Measurements from ENCODE around the gene MSANTD3.
A peak's percentile ranks its signal among the peaks of the same experiment; 100 is the strongest.
"Not testable (repeated sequence)": the region's sequence is repeated elsewhere in the genome, so short reads cannot be mapped to it uniquely, and the experiment has no call there.

Gene MSANTD3, protein sequence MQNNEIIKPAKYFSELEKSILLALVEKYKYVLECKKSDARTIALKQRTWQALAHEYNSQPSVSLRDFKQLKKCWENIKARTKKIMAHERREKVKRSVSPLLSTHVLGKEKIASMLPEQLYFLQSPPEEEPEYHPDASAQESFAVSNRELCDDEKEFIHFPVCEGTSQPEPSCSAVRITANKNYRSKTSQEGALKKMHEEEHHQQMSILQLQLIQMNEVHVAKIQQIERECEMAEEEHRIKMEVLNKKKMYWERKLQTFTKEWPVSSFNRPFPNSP

DNA sequence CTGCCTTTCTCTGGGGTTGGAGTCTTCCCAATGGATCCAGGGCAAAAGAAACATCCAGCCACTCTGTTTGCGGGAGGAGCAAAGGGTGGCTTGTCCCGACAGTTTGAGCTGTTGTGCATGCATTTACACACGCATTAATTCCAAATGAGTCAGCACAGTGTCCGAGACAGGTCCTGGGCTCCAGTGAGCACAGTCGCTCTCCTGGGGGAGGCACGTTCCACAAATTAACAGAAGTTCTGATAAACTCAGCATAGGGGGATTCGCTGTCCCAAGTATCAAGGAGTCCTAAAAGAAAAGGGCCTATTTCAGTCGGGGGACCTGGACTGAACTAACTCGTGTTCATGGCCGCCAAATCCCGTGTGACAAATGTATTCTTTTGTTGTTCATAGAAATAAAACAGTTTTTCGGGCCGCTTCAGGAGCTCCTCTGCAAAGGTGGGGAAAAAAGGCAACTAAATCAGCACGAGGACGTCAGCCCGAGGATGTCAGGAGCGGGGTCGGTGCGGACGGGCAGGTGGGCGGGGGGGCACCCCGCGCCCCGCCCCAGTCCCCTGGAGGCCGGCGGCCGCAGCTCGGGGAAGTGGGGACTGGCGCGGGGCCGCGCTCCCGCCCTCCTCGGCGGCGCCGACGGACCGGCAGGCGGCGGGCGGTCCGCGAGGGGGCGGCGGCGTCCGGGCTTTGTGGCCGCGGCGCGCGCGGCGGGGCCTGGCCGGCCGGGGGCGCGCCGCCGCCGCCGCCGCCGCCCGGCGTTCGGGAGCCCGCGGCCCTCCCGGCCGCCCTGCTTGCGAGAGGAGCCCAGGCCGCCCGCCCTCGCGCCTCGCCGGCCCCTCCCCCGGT is at the start of gene MSANTD3:
Gene MSANTD3, plus strand, starts transcription at position 614 of the 836 bp plus-strand sequence. CDS start 14,796 bp downstream, outside the sequence.
- DNase-seq = peak; percentile 71
- H3K4me3 Mint-ChIP-seq = peak within 1 kb of the TSS; percentile 87
- peaks cover 4% of the 10 kb centered on the region for H3K36me3 Mint-ChIP-seq (ENCODE audit: low read depth)
- peaks cover 2% of the 10 kb centered on the region for H3K27me3 Mint-ChIP-seq
- peak within 1 kb of the TSS; percentile 92 for H3K27ac Mint-ChIP-seq
- peaks cover 34% of the 10 kb centered on the region for H3K4me1 Mint-ChIP-seq (ENCODE audit: low read depth)
- no peaks in the 10 kb centered on the region for H3K9me3 Mint-ChIP-seq

DNA sequence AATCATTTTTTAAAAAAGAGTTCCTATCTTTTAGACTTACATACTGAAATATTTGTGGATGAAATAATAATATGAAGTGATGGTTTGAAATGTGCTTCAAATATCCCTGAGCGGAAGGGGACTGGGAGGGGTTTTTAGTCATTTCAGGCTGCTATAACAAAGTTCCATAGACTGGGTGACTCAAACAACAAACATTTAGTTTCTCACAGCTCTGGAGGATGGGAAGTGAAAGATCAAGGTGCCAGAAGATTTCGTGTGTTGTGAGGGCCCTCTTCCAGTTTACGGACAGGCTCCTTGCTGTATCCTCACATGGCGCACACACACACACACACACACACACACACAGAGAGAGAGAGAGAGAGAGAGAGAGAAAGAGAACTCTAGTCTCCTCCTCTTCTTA is 47.1 kb upstream of the MSANTD3 start:
- no peak for DNase-seq
- no peak overlapping the region for H3K27ac Mint-ChIP-seq
- H3K27me3 Mint-ChIP-seq = no peaks in the 10 kb centered on the region
- no peaks in the 10 kb centered on the region for H3K4me1 Mint-ChIP-seq (ENCODE audit: low read depth)
- no peaks in the 10 kb centered on the region for H3K36me3 Mint-ChIP-seq (ENCODE audit: low read depth)
- no peak overlapping the region for H3K4me3 Mint-ChIP-seq
- peaks cover under 1% of the 10 kb centered on the region for H3K9me3 Mint-ChIP-seq

DNA sequence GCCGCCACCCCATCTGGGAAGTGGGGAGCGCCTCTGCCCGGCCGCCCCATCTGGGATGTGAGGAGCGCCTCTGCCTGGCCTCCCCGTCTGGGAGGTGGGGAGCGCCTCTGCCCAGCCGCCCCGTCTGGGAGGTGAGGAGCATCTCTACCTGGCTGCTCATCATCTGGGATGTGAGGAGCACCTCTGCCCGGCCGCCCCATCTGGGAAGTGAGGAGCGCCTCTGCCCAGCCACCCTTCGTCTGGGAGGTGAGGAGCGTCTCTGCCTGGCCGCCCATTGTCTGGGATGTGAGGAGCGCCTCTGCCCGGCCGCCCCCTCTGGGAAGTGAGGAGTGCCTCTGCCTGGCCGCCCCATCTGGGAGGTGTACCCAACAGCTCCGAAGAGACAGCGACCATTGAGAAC is 34.0 kb upstream of the MSANTD3 start:
- not testable (repeated sequence) for DNase-seq; H3K4me3 Mint-ChIP-seq; H3K9me3 Mint-ChIP-seq; H3K27ac Mint-ChIP-seq; H3K36me3 Mint-ChIP-seq (ENCODE audit: low read depth); H3K4me1 Mint-ChIP-seq (ENCODE audit: low read depth); H3K27me3 Mint-ChIP-seq

DNA sequence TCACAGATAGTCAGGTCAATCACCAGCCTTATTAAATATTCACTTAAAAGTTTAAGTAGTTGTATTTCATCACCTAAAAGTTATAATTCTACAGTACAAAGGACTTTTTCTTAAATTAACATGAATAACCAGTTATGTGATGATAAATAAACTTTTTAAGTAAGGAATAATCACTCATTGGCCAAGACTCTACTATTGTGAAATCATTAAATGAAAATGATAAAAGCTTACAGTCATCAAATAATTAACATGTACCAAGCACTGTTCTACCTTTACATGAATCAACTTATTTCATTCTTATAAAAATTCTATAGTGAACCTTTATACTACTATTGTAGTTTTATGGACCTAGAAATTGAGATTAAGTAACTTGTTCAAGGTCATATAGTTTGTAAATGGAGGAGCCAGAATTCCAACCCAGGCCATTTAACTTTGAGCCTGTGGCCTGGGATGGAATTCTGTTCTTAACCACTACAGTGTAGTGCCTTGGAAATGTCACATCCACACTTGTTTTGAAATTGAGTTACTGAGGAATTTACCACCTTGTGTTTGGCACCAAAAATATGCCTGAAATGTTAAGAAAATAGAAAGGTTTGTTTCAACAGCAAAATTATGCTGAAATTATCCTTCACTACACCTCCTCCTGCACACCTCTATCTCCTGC is 32.8 kb upstream of the MSANTD3 start:
- DNase-seq = no peak
- peaks cover 5% of the 10 kb centered on the region for H3K9me3 Mint-ChIP-seq
- H3K27me3 Mint-ChIP-seq = no peaks in the 10 kb centered on the region
- no peaks in the 10 kb centered on the region for H3K4me1 Mint-ChIP-seq (ENCODE audit: low read depth)
- peaks cover 9% of the 10 kb centered on the region for H3K36me3 Mint-ChIP-seq (ENCODE audit: low read depth)
- no peak overlapping the region for H3K27ac Mint-ChIP-seq
- no peak overlapping the region for H3K4me3 Mint-ChIP-seq

DNA sequence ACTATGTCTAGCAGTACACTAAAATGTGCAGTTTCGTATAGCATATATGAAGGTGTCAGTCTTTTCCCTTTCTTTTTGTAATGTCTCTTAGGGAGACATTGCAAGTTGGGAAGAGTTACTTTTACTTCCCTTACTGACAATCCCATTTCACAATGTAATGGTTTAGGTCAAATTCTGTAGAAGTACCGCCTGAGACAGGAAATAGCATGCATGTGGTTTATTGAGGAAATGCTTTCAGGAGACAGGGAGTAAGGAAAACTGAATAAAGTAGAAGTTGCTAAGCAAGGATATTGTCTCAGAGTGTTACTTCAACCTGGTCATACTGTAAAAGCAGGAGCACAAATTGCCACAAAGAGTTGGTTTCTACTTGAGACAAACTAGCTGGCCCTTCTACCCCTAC is 32.1 kb upstream of the MSANTD3 start:
- H3K27ac Mint-ChIP-seq = no peak overlapping the region
- peaks cover 5% of the 10 kb centered on the region for H3K9me3 Mint-ChIP-seq
- no peak overlapping the region for H3K4me3 Mint-ChIP-seq
- peaks cover 9% of the 10 kb centered on the region for H3K36me3 Mint-ChIP-seq (ENCODE audit: low read depth)
- no peaks in the 10 kb centered on the region for H3K4me1 Mint-ChIP-seq (ENCODE audit: low read depth)
- DNase-seq = no peak
- no peaks in the 10 kb centered on the region for H3K27me3 Mint-ChIP-seq

DNA sequence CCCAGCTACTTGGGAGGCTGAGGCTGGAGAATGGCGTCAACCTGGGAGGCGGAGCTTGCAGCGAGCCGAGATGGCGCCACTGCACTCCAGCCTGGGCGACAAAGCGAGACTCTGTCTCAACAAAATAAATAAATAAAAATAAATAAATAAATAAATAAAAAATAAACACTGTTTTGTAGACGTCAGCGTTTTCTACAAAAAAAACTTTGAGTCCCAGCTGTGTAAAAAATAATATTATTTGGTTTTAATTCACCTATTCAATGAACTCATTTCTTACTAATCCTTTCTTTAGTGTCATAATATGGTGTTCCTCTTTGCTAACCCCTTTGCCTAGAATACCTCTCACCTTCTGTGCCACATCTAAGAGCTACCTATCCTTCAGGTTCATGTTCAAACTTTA is 30.2 kb upstream of the MSANTD3 start:
- no peak overlapping the region for H3K4me3 Mint-ChIP-seq
- H3K27me3 Mint-ChIP-seq = no peaks in the 10 kb centered on the region
- H3K27ac Mint-ChIP-seq = no peak overlapping the region
- H3K36me3 Mint-ChIP-seq (ENCODE audit: low read depth) = peaks cover 6% of the 10 kb centered on the region
- no peak for DNase-seq
- no peaks in the 10 kb centered on the region for H3K4me1 Mint-ChIP-seq (ENCODE audit: low read depth)
- H3K9me3 Mint-ChIP-seq = peaks cover 3% of the 10 kb centered on the region

DNA sequence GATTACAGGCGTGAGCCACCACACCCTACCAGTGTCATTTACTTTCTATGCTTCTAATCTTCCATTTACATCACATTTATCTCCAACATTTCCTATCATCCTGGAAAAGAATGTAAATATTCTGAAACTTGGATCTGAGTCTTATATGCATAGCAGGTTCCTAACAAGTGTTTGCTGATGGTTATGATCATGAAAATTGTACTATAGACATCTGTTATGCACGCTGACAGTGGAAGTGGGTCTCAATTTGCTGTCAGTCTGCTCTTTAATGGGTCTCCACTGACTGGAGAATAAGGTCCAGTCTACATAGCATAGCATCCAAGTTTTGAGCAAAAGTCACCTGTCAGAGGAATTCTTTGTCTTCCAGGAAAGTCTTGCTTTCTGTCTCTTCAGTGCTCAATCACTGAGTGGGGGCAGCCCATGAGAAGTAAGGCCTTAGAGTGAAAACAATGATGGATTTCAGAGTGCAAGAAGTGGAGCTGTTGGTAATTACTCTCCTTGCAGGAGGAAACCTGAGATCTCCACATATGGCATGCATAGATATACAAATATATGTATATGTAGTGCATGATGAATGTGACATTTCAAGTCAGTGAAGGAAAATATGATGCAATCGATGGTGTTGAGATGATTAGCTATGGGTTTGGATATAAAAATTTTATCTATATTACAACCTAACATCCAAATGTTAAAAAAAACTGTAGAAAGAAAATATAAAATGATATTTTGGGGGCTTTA is 29.2 kb upstream of the MSANTD3 start:
- Mint-ChIP-seq H3K27me3 (peaks cover under 1% of the 10 kb centered on the region), H3K36me3 (ENCODE audit: low read depth) (peaks cover 4% of the 10 kb centered on the region), H3K4me1 (ENCODE audit: low read depth) (no peaks in the 10 kb centered on the region), H3K4me3 (no peak overlapping the region), H3K9me3 (peaks cover 2% of the 10 kb centered on the region), H3K27ac (no peak overlapping the region)
- DNase-seq = no peak

DNA sequence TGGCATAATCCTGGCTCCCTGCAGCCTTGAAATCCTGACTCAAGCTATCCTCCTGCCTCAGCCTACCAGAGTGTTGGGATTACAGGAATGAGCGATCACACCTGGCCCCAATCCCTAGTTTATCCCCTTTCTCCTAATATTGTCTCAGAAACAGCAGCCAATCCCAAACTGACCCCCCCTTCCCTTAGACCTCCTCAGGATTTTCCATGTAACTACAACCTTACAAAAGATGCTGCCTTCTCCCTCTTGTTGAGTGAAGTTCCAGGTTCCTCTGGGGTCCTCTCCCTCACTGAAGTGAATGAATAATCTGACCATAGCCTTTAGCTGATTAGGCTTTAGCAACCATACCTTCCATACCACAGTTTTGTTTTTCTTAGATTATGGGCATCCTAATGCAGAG is 25.9 kb upstream of the MSANTD3 start:
- Mint-ChIP-seq H3K27ac (no peak overlapping the region), H3K27me3 (peaks cover 10% of the 10 kb centered on the region), H3K4me3 (no peak overlapping the region), H3K36me3 (ENCODE audit: low read depth) (no peaks in the 10 kb centered on the region), H3K9me3 (no peaks in the 10 kb centered on the region), H3K4me1 (ENCODE audit: low read depth) (no peaks in the 10 kb centered on the region)
- DNase-seq = no peak

DNA sequence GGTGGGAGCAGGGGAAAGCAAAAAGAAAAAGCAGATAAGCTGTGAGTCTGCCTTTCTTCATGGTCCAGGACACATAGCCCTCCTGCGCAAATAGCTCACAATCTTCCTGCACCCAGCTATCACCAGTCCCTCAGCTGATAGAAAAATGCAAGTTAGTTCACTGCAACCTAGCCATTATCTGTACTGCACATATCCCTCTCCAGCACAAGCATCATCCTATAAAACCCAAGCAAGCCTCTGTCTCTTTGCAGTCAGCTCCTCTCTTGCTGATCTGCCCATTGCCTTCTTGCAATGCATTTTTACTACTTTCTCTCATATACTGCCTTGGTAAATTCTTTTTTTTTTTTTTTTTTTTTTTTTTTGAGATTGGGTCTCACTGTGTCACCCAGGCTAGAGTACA is 20.0 kb upstream of the MSANTD3 start:
- DNase-seq = no peak
- H3K9me3 Mint-ChIP-seq = no peaks in the 10 kb centered on the region
- no peaks in the 10 kb centered on the region for H3K36me3 Mint-ChIP-seq (ENCODE audit: low read depth)
- H3K27ac Mint-ChIP-seq = no peak overlapping the region
- no peak overlapping the region for H3K4me3 Mint-ChIP-seq
- H3K4me1 Mint-ChIP-seq (ENCODE audit: low read depth) = peaks cover 11% of the 10 kb centered on the region
- peaks cover 28% of the 10 kb centered on the region for H3K27me3 Mint-ChIP-seq

DNA sequence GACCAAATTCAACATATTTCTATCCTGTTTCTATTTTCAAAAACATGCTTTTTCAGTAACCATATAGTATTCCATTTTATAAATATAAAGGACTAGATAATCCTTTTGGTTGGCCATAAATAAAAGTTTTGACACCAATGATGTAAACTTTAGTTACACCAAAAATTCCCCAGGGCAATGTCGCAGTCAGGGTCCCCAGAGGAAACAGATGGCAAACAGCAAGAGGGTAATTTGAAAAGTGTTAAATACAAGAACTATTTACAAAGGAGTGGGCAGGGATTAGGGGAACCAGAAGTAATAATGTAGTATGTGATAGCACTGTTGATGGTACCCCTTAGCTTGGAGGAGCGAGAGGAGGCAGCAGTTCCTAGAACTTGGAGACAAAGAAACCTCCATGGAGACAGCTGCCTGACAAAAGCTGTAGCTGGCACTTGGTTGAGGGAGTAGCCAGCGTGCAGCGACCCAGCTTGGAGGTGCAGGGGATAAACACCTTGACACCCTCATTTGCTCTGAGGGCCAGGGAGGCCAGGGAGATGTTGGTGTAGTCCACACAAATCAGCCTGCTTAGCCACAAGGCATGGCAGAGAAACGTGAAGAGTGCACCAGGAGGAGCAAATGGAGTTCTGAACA is 18.3 kb upstream of the MSANTD3 start:
- H3K36me3 Mint-ChIP-seq (ENCODE audit: low read depth) = no peaks in the 10 kb centered on the region
- no peak overlapping the region for H3K27ac Mint-ChIP-seq
- no peak overlapping the region for H3K4me3 Mint-ChIP-seq
- H3K27me3 Mint-ChIP-seq = peaks cover 30% of the 10 kb centered on the region
- peaks cover 15% of the 10 kb centered on the region for H3K4me1 Mint-ChIP-seq (ENCODE audit: low read depth)
- DNase-seq = no peak
- H3K9me3 Mint-ChIP-seq = no peaks in the 10 kb centered on the region

DNA sequence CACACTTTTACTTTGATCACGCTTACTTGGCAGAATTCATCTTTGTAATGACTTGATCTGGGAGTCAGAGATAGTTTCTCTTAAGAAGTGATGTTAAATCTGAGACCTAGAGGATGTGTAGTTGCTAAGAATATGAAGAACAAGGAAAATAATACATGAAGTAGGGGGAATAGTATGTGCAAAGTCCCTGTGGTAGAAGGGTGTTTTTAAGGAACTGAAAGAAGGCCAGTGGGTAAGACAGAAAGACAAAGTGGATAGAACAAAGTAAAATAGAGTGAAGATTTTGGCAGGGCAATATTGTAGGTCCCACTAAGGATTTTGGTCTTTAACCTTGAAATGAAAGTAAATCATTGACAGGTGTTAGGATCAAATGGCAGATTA is 17.8 kb upstream of the MSANTD3 start:
- Mint-ChIP-seq H3K27me3 (peaks cover 30% of the 10 kb centered on the region), H3K4me3 (no peak overlapping the region), H3K4me1 (ENCODE audit: low read depth) (peaks cover 15% of the 10 kb centered on the region), H3K36me3 (ENCODE audit: low read depth) (no peaks in the 10 kb centered on the region), H3K27ac (no peak overlapping the region), H3K9me3 (no peaks in the 10 kb centered on the region)
- DNase-seq = no peak

DNA sequence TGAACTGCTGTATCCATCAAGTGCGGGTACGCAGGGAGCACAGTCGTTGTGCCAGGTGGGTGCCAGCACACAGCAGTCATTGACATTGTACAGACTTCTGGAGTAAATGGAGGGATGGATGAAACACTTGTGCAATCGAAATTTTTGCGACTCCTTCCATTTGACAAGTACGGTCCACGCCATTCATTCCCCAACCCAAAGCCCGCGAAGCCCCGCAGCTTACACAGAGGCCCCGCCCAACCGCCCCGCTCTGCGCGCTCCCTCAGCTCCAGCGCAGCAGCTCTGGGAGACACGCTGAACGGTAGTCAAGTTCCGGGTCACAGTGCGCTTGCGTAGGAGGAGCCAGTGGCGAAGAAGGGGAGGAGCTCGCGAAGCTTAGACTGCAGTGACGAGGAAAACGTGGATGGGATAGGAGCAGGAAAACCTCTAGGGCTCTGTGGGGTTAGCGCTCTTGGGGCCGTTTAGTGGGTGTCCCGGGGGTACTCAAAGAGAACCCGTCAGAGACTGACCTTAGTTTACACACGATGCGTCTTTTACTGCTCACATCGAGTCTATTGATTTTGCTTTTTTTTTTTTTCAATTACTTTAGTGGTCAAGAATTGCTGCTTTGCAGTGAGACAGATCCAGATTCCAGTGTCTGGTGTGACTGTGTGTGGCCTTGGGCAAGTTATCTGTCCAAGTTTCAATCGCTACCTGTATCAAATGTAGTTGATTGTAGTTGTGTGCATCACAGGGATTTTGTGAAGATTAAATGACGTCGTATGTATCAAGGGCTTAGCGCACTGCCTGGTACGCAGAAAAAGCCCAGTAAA is 15.3 kb upstream of the MSANTD3 start:
- Mint-ChIP-seq H3K27ac (peak overlapping the region; percentile 62), H3K36me3 (ENCODE audit: low read depth) (no peaks in the 10 kb centered on the region), H3K27me3 (peaks cover 25% of the 10 kb centered on the region), H3K4me3 (peak overlapping the region; percentile 77), H3K4me1 (ENCODE audit: low read depth) (peaks cover 15% of the 10 kb centered on the region), H3K9me3 (no peaks in the 10 kb centered on the region)
- peak; percentile 89 for DNase-seq

DNA sequence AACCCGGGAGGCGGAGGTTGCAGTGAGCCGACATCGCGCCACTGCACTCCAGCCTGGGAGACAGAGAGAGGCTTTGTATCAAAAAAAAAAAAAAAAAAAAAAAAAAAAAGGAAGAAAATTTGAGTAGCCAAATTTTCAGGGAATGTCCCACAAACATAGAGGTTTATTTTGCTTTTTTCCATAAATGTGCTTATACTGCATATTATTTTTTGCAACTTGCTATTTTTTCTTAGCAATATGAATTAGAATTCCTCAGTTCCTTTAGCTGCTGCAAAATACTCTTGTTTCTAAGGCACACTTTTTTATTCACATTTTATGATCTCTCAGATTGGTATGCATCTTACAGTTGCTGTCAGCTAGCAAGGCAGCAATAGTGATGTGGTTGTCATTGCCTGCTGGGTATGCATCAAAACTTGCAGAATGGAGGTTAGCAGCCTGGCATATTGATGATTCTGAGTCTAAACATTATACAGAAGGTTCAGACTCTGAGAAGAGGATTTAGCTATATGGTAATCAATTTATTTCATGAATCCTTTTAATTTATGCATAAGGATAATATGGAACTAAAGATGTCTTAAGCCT is 13.0 kb upstream of the MSANTD3 start:
- peaks cover 15% of the 10 kb centered on the region for H3K4me1 Mint-ChIP-seq (ENCODE audit: low read depth)
- H3K27ac Mint-ChIP-seq = no peak overlapping the region
- H3K27me3 Mint-ChIP-seq = peaks cover 28% of the 10 kb centered on the region

More for the DNA sequence above, 13.0 kb upstream of the MSANTD3 start:
- no peaks in the 10 kb centered on the region for H3K36me3 Mint-ChIP-seq (ENCODE audit: low read depth)
- no peak for DNase-seq
- H3K4me3 Mint-ChIP-seq = no peak overlapping the region
- no peaks in the 10 kb centered on the region for H3K9me3 Mint-ChIP-seq

All from activated T-cell treated with anti-CD3 and anti-CD28 coated beads, Interleukin-2, amount 50 U/mL, for 24 hours (primary cell).